GM23248 (cell line): ENCODE measurements around the gene ZNF77. TPM values are rescaled to one million over a fixed set of nuclear protein-coding genes. Genes with fewer than 3 reads are reported as not detected.
"Not testable (repeated sequence)": the region's sequence is repeated elsewhere in the genome, so short reads cannot be mapped to it uniquely, and the experiment has no call there.

Source experiments
- DNase-seq: peaks from one replicate; pipeline ENCODE4 v3.0.0-alpha.2; 2015
- H2AFZ ChIP-seq: fragments of 200-600 bp; sonication (generic); 2 replicates; pipeline ENCODE4 v1.6.1; 2016; ENCODE audit warnings: antibody characterized with exemption
- H3F3A ChIP-seq: fragments of 200-600 bp; sonication (generic); 2 replicates; pipeline ENCODE4 v1.6.1; 2016; ENCODE audit warnings: mild to moderate bottlenecking, antibody characterized with exemption, mixed run types; ENCODE audit not compliant: insufficient read depth
- H3K27ac ChIP-seq: fragments of 200-600 bp; sonication (generic); 2 replicates; pipeline ENCODE4 v1.5.1; 2016; ENCODE audit warnings: mild to moderate bottlenecking
- H3K27me3 ChIP-seq: fragments of 200-600 bp; sonication (generic); replicated peaks from 2 replicates; pipeline ENCODE4 v1.6.1; 2016; ENCODE audit warnings: mild to moderate bottlenecking; ENCODE audit not compliant: insufficient read depth
- H3K36me3 ChIP-seq: fragments of 200-600 bp; sonication (generic); 2 replicates; pipeline ENCODE4 v1.6.1; 2016; ENCODE audit warnings: low read depth, mild to moderate bottlenecking
- H3K4me1 ChIP-seq: fragments of 200-600 bp; sonication (generic); 2 replicates; pipeline ENCODE4 v1.6.1; 2016; ENCODE audit warnings: mild to moderate bottlenecking; ENCODE audit not compliant: insufficient read depth
- H3K4me2 ChIP-seq: fragments of 200-600 bp; sonication (generic); one replicate; pipeline ENCODE4 v1.6.1; 2016; ENCODE audit warnings: mild to moderate bottlenecking; ENCODE audit not compliant: unreplicated experiment
- H3K4me3 ChIP-seq: fragments of 200-600 bp; sonication (generic); 2 replicates; pipeline ENCODE4 v1.5.1; 2016; ENCODE audit warnings: mild to moderate bottlenecking
- H3K79me2 ChIP-seq: fragments of 200-600 bp; sonication (generic); 2 replicates; pipeline ENCODE4 v1.6.1; 2016; ENCODE audit warnings: mild to moderate bottlenecking; ENCODE audit not compliant: insufficient read depth
- H3K9ac ChIP-seq: fragments of 200-600 bp; sonication (generic); 2 replicates; pipeline ENCODE4 v1.6.1; 2016; ENCODE audit warnings: mild to moderate bottlenecking
- H3K9me2 ChIP-seq: fragments of 200-600 bp; sonication (generic); 2 replicates; pipeline ENCODE4 v1.6.1; 2016; ENCODE audit warnings: mixed run types, mild to moderate bottlenecking, moderate library complexity; ENCODE audit not compliant: insufficient read depth
- H3K9me3 ChIP-seq: fragments of 200-600 bp; sonication (generic); one replicate; pipeline ENCODE4 v1.6.1; 2017; ENCODE audit warnings: low read depth
- H4K20me1 ChIP-seq: fragments of 200-600 bp; sonication (generic); 2 replicates; pipeline ENCODE4 v1.6.0; 2016; ENCODE audit not compliant: insufficient read depth
- EZH2 ChIP-seq: fragments of 200-600 bp; sonication (generic); IDR thresholded peaks from 2 replicates; pipeline ENCODE4 v1.6.1; 2018; ENCODE audit warnings: antibody characterized with exemption, mild to moderate bottlenecking; ENCODE audit not compliant: insufficient read depth, poor library complexity, severe bottlenecking
- EZH2phosphoT487 ChIP-seq: fragments of 200-600 bp; sonication (generic); IDR thresholded peaks from 2 replicates; pipeline ENCODE4 v1.6.1; 2018; ENCODE audit warnings: antibody characterized with exemption, moderate library complexity, mild to moderate bottlenecking, low read depth; ENCODE audit not compliant: insufficient read depth
- WGBS, 2 experiments: methylation state at CpG; one replicate each; pipeline ENCODE4 v1.1.6; 2015 to 2017; ENCODE audit warnings: low lambda C conversion rate in 2 of 2, low coverage in 1 of 2; ENCODE audit errors: missing lambda C conversion rate in 2 of 2; 5-methylcytosine and 5-hydroxymethylcytosine counted together
- in situ Hi-C: fragments of 300-500 bp; cut with MboI; formaldehyde crosslinking; loops from 2 replicates; pipeline ENCODE4 v1.15.0; 2020
- polyA plus RNA-seq: library from polyadenylated mRNA; unstranded; fragments of >200 nt; fragmentation: Nextera tagmentation; extraction: Ambion mirVana; gene quantifications from 2 replicates; pipeline ENCODE4 v1.2.1, GENCODE V29; 2016
- total RNA-seq: library from RNA; depleted of rRNA; stranded (reverse); fragments of >200 nt; shearing (Covaris generic); gene quantifications from 2 replicates; pipeline ENCODE4 v1.2.3, GENCODE V29; 2014

ZNF77 gene
- total and polyA plus RNA-seq, 2 experiments from 2014 or later, result 1.1 to 1.2 TPM

GRCh38 chr19:2944403-2944774 lies 382 bp downstream of the ZNF77 start:
- H3K79me2 ChIP-seq, result peaks cover 7% of the 10 kb centered on the region
- peak overlapping the region; percentile 87 for H3K9ac ChIP-seq
- peak overlapping the region; percentile 89 for H2AFZ ChIP-seq
- no peaks in the 10 kb centered on the region for H3K27me3 ChIP-seq
- in situ Hi-C loops, result no loop called here
- H4K20me1 ChIP-seq, result no peaks in the 10 kb centered on the region
- H3K4me1 ChIP-seq, result peaks cover 4% of the 10 kb centered on the region; the same call in 1 of the 2 replicates
- H3K9me3 ChIP-seq, result no peaks in the 10 kb centered on the region
- H3F3A ChIP-seq, result no peaks in the 10 kb centered on the region
- WGBS, 2 experiments, result 4 to 6% methylated on average over 14 to 23 of the region's 23 CpGs
- DNase-seq, result no peak
- H3K36me3 ChIP-seq, result no peaks in the 10 kb centered on the region
- no peak for TF ChIP-seq EZH2
- no peak for TF ChIP-seq EZH2phosphoT487
- H3K27ac ChIP-seq, result peak overlapping the region; percentile 82; the same call in 1 of the 2 replicates
- peak overlapping the region; percentile 88 for H3K4me2 ChIP-seq
- H3K9me2 ChIP-seq, result no peaks in the 10 kb centered on the region
- H3K4me3 ChIP-seq, result peak overlapping the region; percentile 98

- 92 to 95% methylated on average over 14 of the region's 14 CpGs for WGBS, 2 experiments
- DNase-seq, result no peak
- in situ Hi-C loops, result no loop called here
Measured at GRCh38 chr19:2942928-2943640, 1.7 kb downstream of the ZNF77 start.

DNA sequence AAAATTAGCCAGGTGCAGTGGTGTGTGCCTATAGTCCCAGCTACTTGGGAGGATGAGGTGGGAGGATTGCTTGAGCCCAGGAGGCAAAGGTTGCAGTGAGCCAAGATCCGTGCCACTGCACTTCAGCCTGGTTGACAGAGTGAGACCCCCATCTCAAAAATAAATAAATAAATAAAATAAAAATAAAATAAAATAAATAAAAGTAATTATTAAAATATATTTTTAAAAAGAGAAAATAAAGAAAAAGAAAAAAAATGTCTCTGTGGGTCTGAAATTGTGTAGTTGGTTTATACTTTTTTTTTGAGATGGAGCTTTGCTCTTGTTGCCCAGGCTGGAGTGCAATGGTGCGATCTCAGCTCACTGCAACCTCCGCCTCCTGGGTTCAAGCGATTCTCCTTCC lies 8.9 kb downstream of the ZNF77 start:
- H3K9me3 ChIP-seq, H3K79me2 ChIP-seq, H3F3A ChIP-seq, H3K4me1 ChIP-seq, H3K27ac ChIP-seq, H3K9me2 ChIP-seq, H2AFZ ChIP-seq, in situ Hi-C loops, H4K20me1 ChIP-seq, H3K4me3 ChIP-seq, H3K4me2 ChIP-seq, H3K9ac ChIP-seq, DNase-seq, H3K27me3 ChIP-seq: not testable (repeated sequence)
- whole genome bisulfite sequencing, 2 experiments, result 93 to 99% methylated on average over 4 of the region's 4 CpGs
- H3K36me3 ChIP-seq, result peaks cover 30% of the 10 kb centered on the region

More at GRCh38 chr19:2942928-2943640, 1.7 kb downstream of the ZNF77 start:
- no peaks in the 10 kb centered on the region for H4K20me1 ChIP-seq
- H3K9ac ChIP-seq, result no peak overlapping the region
- no peaks in the 10 kb centered on the region for H3K9me3 ChIP-seq
- no peak overlapping the region for H3K4me2 ChIP-seq
- no peaks in the 10 kb centered on the region for H3K36me3 ChIP-seq
- H3K79me2 ChIP-seq, result no peaks in the 10 kb centered on the region
- no peak overlapping the region for H3K27ac ChIP-seq
- H3K27me3 ChIP-seq, result no peaks in the 10 kb centered on the region
- peaks cover 4% of the 10 kb centered on the region; the same call in 1 of the 2 replicates for H3K4me1 ChIP-seq
- H3K9me2 ChIP-seq, result no peaks in the 10 kb centered on the region
- H2AFZ ChIP-seq, result no peak overlapping the region
- TF ChIP-seq EZH2phosphoT487 (no peak), EZH2 (no peak)
- H3K4me3 ChIP-seq, result no peak overlapping the region
- H3F3A ChIP-seq, result no peaks in the 10 kb centered on the region

- Histone ChIP-seq H4K20me1 (no peaks in the 10 kb centered on the region), H2AFZ (no peak overlapping the region), H3K4me2 (no peak overlapping the region), H3K9ac (no peak overlapping the region), H3K4me3 (no peak overlapping the region), H3F3A (no peaks in the 10 kb centered on the region), H3K79me2 (no peaks in the 10 kb centered on the region), H3K36me3 (peaks cover 30% of the 10 kb centered on the region), H3K27me3 (no peaks in the 10 kb centered on the region), H3K27ac (no peak overlapping the region), H3K9me3 (peaks cover 3% of the 10 kb centered on the region), H3K4me1 (no peaks in the 10 kb centered on the region), H3K9me2 (no peaks in the 10 kb centered on the region)
- DNase-seq, result no peak
- in situ Hi-C loops, result no loop called here
- TF ChIP-seq EZH2phosphoT487, result no peak
- TF ChIP-seq EZH2, result no peak
- 96 to 97% methylated on average over 18 of the region's 18 CpGs for WGBS, 2 experiments
Measured at GRCh38 chr19:2933490-2933910, 11.3 kb downstream of the ZNF77 start.
